HG02852 (cell line): Measurements from ENCODE around the gene ERCC1.
A peak's percentile ranks its signal among the peaks of the same experiment; 100 is the strongest.

Experiments used
- ATAC-seq: cut with Tn5 transposase; IDR thresholded peaks from one replicate; pipeline ENCODE4 v1.9.1; 2021; ENCODE audit warnings: mild to moderate bottlenecking, moderate library complexity; ENCODE audit not compliant: unreplicated experiment

Gene ERCC1

DNA sequence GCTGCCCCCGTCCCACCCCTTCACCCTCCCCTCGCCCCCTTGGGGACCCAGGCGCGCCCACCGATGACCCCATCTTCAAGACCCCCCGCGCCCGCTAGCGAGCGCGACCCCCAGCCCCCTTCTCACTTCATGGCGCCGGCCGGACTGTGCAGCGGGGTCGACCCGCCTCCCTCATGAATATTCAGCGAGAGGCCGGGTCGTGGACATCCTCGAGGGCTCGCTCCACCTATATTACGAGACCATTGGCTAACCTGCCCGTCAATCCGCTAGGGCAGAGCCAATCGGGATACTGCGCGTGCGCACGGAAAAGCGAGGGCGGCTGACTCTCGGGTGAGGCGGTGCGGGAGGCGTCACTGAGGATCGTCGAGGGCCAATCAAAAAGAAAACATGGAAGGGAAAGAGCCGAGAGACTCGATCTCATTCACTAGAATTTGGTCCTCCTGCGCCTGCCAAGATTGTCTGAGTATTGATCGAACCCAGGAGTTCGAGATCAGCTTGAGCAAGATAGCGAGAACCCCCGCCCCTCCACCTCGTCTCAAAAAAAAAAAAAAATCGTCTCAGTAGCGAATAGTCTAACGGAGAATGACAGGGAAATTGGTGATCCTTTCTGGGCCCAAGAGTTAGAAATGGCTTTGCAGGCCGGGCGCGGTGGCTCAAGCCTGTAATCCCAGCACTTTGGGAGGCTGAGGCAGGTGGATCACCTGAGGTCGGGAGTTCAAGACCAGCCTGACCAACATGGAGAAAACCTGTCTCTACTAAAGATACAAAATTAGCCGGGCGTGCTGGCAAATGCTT lies 53.1 kb downstream of the ERCC1 start, which contains the start of gene ERCC2:
ERCC2 (minus strand) TSS at position 164 of the 795 bp plus-strand sequence; CDS start at position 131, 33 bp downstream.
- peak; percentile 96 for ATAC-seq

- ATAC-seq: no peak
These were observed 54.9 kb downstream of the ERCC1 start for GRCh38 chr19:45368737-45369340.

GRCh38 chr19:45368127-45368526 lies 55.6 kb downstream of the ERCC1 start:
- no peak for ATAC-seq

GRCh38 chr19:45364696-45365095 lies 59.0 kb downstream of the ERCC1 start:
- ATAC-seq: no peak

GRCh38 chr19:45363861-45364459 lies 59.8 kb downstream of the ERCC1 start:
- no peak for ATAC-seq

- no peak for ATAC-seq
These were observed 61.4 kb downstream of the ERCC1 start for GRCh38 chr19:45362291-45362690.

GRCh38 chr19:45361608-45362007 lies 62.1 kb downstream of the ERCC1 start:
- no peak for ATAC-seq

GRCh38 chr19:45358213-45358792 lies 65.4 kb downstream of the ERCC1 start:
- ATAC-seq: no peak

GRCh38 chr19:45357445-45357783 lies 66.3 kb downstream of the ERCC1 start:
- no peak for ATAC-seq
